Hepatocyte (in vitro differentiated cells): ENCODE results near the gene SLC30A3. TPM values are rescaled to one million over a fixed set of nuclear protein-coding genes. Genes with fewer than 3 reads are reported as not detected.

Experiments used
- DNase-seq: peaks from one replicate; pipeline ENCODE4 v3.0.0-alpha.2; 2016; ENCODE audit warnings: low spot score
- H2AFZ ChIP-seq: fragments of 200-600 bp; sonication (generic); 2 replicates; pipeline ENCODE4 v1.6.0; 2016; ENCODE audit warnings: antibody characterized with exemption, mild to moderate bottlenecking
- H3K27ac ChIP-seq: fragments of 200-600 bp; sonication (generic); 2 replicates; pipeline ENCODE4 v1.5.1; 2016; ENCODE audit warnings: mild to moderate bottlenecking
- H3K27me3 ChIP-seq: fragments of 200-600 bp; sonication (generic); 2 replicates; pipeline ENCODE4 v1.6.1; 2016
- H3K36me3 ChIP-seq: fragments of 200-600 bp; sonication (generic); replicated peaks from 2 replicates; pipeline ENCODE4 v1.5.1; 2016; ENCODE audit warnings: low read depth; ENCODE audit not compliant: insufficient read depth
- H3K4me1 ChIP-seq: fragments of 200-600 bp; sonication (generic); 2 replicates; pipeline ENCODE4 v1.5.1; 2016; ENCODE audit warnings: mild to moderate bottlenecking, moderate library complexity; ENCODE audit not compliant: insufficient read depth
- H3K4me2 ChIP-seq: fragments of 200-600 bp; sonication (generic); 2 replicates; pipeline ENCODE4 v1.6.0; 2016
- H3K4me3 ChIP-seq: fragments of 200-600 bp; sonication (generic); 2 replicates; pipeline ENCODE4 v1.5.1; 2016; ENCODE audit warnings: mild to moderate bottlenecking
- H3K79me2 ChIP-seq: fragments of 200-600 bp; sonication (generic); 2 replicates; pipeline ENCODE4 v1.6.0; 2017; ENCODE audit warnings: mild to moderate bottlenecking
- H3K9me2 ChIP-seq: fragments of 200-600 bp; sonication (generic); replicated peaks from 2 replicates; pipeline ENCODE4 v1.6.0; 2017; ENCODE audit warnings: mild to moderate bottlenecking; ENCODE audit not compliant: insufficient read depth
- H3K9me3 ChIP-seq: fragments of 200-600 bp; sonication (generic); 2 replicates; pipeline ENCODE4 v1.5.1; 2016; ENCODE audit warnings: low read depth, mild to moderate bottlenecking
- H4K20me1 ChIP-seq: fragments of 200-600 bp; sonication (generic); 2 replicates; pipeline ENCODE4 v1.6.0; 2016; ENCODE audit warnings: mild to moderate bottlenecking; ENCODE audit not compliant: insufficient read depth, poor library complexity, severe bottlenecking
- CTCF ChIP-seq: fragments of 200-600 bp; sonication (generic); IDR thresholded peaks from 2 replicates; pipeline ENCODE4 v1.5.1; 2016; ENCODE audit warnings: antibody characterized with exemption, mild to moderate bottlenecking; ENCODE audit not compliant: poor library complexity
- EZH2 ChIP-seq: fragments of 200-600 bp; sonication (generic); IDR thresholded peaks from 2 replicates; pipeline ENCODE4 v1.6.1; 2016; ENCODE audit warnings: antibody characterized with exemption, mild to moderate bottlenecking, borderline replicate concordance
- EZH2phosphoT487 ChIP-seq: fragments of 200-600 bp; sonication (generic); IDR thresholded peaks from one replicate; pipeline ENCODE4 v1.6.1; 2018; ENCODE audit warnings: antibody characterized with exemption, mild to moderate bottlenecking, low read depth, moderate library complexity; ENCODE audit not compliant: unreplicated experiment, severe bottlenecking
- WGBS: methylation state at CpG from one replicate; pipeline ENCODE4 v1.1.6; 2016; ENCODE audit warnings: low lambda C conversion rate; ENCODE audit errors: missing lambda C conversion rate; 5-methylcytosine and 5-hydroxymethylcytosine counted together
- polyA plus RNA-seq: library from polyadenylated mRNA; unstranded; fragments of >200 nt; fragmentation: Nextera tagmentation; extraction: Ambion mirVana; gene quantifications from 2 replicates; pipeline ENCODE4 v1.2.1, GENCODE V29; 2016
- total RNA-seq: library from RNA; depleted of rRNA; stranded (reverse); fragments of >200 nt; gene quantifications from 2 replicates; pipeline ENCODE4 v1.2.3, GENCODE V29; 2014

Gene SLC30A3
- total and polyA plus RNA-seq, 2 experiments from 2014 or later, result 0.20 TPM; not detected in 1

GRCh38 chr2:27231921-27232320 is 30.9 kb downstream of the SLC30A3 start:
- no peak overlapping the region for H2AFZ ChIP-seq
- no peaks in the 10 kb centered on the region for H3K79me2 ChIP-seq
- no peaks in the 10 kb centered on the region for H3K27me3 ChIP-seq
- no peaks in the 10 kb centered on the region for H4K20me1 ChIP-seq
- H3K4me1 ChIP-seq, result no peaks in the 10 kb centered on the region
- WGBS, result 98% methylated on average over 13 of the region's 13 CpGs
- no peaks in the 10 kb centered on the region for H3K36me3 ChIP-seq
- no peak for DNase-seq
- no peaks in the 10 kb centered on the region for H3K9me2 ChIP-seq
- no peak overlapping the region for H3K27ac ChIP-seq
- no peak for TF ChIP-seq CTCF
- TF ChIP-seq EZH2phosphoT487, result no peak
- no peak for TF ChIP-seq EZH2
- H3K4me3 ChIP-seq, result no peak overlapping the region
- H3K4me2 ChIP-seq, result no peak overlapping the region
- no peaks in the 10 kb centered on the region for H3K9me3 ChIP-seq

- WGBS, result 82% methylated on average over 2 of the region's 2 CpGs
- Histone ChIP-seq H3K79me2 (no peaks in the 10 kb centered on the region), H3K36me3 (no peaks in the 10 kb centered on the region), H3K4me3 (no peak overlapping the region), H3K9me2 (no peaks in the 10 kb centered on the region), H4K20me1 (no peaks in the 10 kb centered on the region), H3K4me1 (no peaks in the 10 kb centered on the region), H2AFZ (no peak overlapping the region), H3K27ac (no peak overlapping the region), H3K9me3 (no peaks in the 10 kb centered on the region), H3K27me3 (no peaks in the 10 kb centered on the region), H3K4me2 (no peak overlapping the region)
- no peak for DNase-seq
- TF ChIP-seq EZH2phosphoT487 (no peak), CTCF (no peak), EZH2 (no peak)
Observed at GRCh38 chr2:27227501-27227900, 35.3 kb downstream of the SLC30A3 start.

GRCh38 chr2:27225526-27225925 is 37.3 kb downstream of the SLC30A3 start:
- H3K9me3 ChIP-seq, result no peaks in the 10 kb centered on the region
- H2AFZ ChIP-seq, result no peak overlapping the region
- 98% methylated on average over 9 of the region's 9 CpGs for WGBS
- H3K4me1 ChIP-seq, result no peaks in the 10 kb centered on the region
- no peaks in the 10 kb centered on the region for H3K36me3 ChIP-seq
- H3K4me3 ChIP-seq, result no peak overlapping the region
- no peak overlapping the region for H3K4me2 ChIP-seq
- no peaks in the 10 kb centered on the region for H4K20me1 ChIP-seq
- no peaks in the 10 kb centered on the region for H3K9me2 ChIP-seq
- H3K27ac ChIP-seq, result no peak overlapping the region
- TF ChIP-seq EZH2phosphoT487 (no peak), EZH2 (no peak), CTCF (no peak)
- no peaks in the 10 kb centered on the region for H3K79me2 ChIP-seq
- no peaks in the 10 kb centered on the region for H3K27me3 ChIP-seq
- no peak for DNase-seq

- no peak for DNase-seq
- Histone ChIP-seq H3K79me2 (peaks cover 9% of the 10 kb centered on the region), H3K27me3 (no peaks in the 10 kb centered on the region), H3K4me2 (no peak overlapping the region), H4K20me1 (no peaks in the 10 kb centered on the region), H3K27ac (no peak overlapping the region), H2AFZ (no peak overlapping the region), H3K9me2 (no peaks in the 10 kb centered on the region), H3K4me3 (no peak overlapping the region), H3K4me1 (no peaks in the 10 kb centered on the region), H3K36me3 (no peaks in the 10 kb centered on the region), H3K9me3 (no peaks in the 10 kb centered on the region)
- 98% methylated on average over 6 of the region's 6 CpGs for WGBS
- no peak for TF ChIP-seq CTCF
- no peak for TF ChIP-seq EZH2
- TF ChIP-seq EZH2phosphoT487, result no peak
Observed at GRCh38 chr2:27223416-27223815, 39.4 kb downstream of the SLC30A3 start.
